ENCODE results near the gene POLN.

- no peak for TF ChIP-seq CTCF (conservative IDR thresholded peaks at IDR 0.05 in 1 of 2, IDR thresholded peaks at IDR 0.05 in 1 of 2; ENCODE audit: extremely low read depth in 1 of 2, insufficient read depth in 1 of 2, low read depth in 1 of 2, low read length in 2 of 2)
- no peak for TF ChIP-seq EZH2 (IDR thresholded peaks at IDR 0.05; ENCODE audit: borderline replicate concordance, low read length)
These were observed 183.5 kb downstream of the POLN start for GRCh38 chr4:2058264-2059045.
